ENCODE data around the gene RFTN1.

Gene RFTN1

DNA sequence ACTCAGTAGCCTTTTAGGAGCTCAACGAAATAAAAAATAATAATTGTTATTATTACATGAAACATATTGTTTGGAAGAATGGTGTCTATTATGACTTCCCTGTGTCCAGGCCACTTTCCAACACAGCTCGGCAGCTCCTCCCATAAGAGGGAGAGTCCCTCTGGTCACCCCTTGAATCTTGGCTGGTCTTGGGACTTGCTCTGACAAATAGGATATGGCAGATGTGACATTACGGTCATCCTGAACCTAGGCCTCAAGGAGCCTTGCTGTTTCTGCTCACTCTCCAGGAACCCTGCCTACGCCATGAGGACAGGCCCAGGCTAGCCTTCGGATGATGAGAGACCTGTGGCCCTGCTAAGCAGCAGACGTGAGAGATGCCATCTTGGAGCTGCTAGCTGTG, 176.7 kb downstream of the RFTN1 start:
- no peak overlapping the region for H3K4me3 ChIP-seq (ENCODE audit: low read length)
- TF ChIP-seq, protein P1, sequence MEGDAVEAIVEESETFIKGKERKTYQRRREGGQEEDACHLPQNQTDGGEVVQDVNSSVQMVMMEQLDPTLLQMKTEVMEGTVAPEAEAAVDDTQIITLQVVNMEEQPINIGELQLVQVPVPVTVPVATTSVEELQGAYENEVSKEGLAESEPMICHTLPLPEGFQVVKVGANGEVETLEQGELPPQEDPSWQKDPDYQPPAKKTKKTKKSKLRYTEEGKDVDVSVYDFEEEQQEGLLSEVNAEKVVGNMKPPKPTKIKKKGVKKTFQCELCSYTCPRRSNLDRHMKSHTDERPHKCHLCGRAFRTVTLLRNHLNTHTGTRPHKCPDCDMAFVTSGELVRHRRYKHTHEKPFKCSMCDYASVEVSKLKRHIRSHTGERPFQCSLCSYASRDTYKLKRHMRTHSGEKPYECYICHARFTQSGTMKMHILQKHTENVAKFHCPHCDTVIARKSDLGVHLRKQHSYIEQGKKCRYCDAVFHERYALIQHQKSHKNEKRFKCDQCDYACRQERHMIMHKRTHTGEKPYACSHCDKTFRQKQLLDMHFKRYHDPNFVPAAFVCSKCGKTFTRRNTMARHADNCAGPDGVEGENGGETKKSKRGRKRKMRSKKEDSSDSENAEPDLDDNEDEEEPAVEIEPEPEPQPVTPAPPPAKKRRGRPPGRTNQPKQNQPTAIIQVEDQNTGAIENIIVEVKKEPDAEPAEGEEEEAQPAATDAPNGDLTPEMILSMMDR (IDR thresholded peaks at IDR 0.05; ENCODE audit: insufficient read depth, low read depth, low read length, missing control alignments): no peak
- no peak for DNase-seq (ENCODE audit: low read depth)

DNA sequence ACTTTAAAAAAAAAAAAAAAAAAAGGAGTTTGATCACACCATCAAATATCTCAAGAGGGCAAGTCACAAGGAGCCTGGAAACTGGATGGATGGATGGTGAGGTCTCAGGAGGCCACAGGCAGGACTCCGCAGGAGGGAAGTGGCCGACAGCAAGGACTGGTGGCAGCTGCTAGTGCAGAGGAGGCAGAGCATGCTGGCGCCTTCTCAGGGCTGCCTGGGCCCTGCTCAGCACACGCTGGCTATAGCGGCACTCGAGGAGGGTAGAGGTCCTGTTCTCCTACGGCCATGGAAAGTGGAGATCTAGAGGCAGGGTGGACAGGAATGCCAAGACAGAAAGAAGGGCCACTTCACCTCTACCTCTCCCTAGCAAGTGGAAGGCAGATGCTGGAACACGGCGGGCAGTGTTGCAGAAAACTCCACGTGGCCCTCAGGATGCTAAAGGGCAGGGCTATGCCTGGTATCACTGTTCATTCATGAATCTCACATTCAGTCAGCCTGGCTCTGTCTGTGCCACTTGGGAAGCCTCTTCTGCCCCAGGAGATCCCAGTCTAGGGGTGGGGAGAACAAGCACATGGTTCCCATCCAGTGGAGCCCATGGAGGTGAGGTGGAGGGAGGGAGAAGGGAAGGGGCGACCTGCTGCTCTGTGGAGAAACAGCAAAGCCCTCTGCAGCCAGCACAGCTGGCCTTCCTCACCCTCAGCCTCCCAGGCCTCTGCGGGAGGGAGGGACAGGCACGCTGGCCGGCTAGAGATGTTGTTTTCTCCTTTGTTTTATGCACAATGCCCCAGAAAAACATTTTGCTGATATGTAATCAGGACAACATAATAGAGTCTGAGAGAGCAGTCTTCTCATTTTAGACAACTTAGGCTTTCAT, 177.5 kb downstream of the RFTN1 start:
- no peak overlapping the region for H3K4me3 ChIP-seq (ENCODE audit: low read length)
- no peak for DNase-seq (ENCODE audit: low read depth)
- TF ChIP-seq, protein P1 (IDR thresholded peaks at IDR 0.05; ENCODE audit: insufficient read depth, low read depth, low read length, missing control alignments): no peak

DNA sequence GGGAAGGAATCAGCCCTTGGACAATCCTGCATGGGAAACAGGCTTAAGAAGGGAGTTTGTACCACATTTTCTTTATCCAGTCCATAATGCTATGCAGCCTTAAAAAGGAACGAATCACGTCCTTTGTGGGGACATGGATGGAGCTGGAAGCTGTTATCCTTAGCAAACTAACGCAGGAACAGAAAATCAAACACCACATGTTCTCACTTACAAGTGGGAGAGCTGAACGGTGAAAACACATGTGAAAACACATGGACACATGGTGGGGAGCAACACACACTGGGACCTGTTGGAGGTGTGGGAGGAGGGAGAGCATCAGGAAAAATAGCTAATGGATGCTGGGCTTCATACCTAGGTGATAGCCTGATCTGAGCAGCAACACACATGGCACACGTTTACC, 178.2 kb downstream of the RFTN1 start:
- no peak for DNase-seq (ENCODE audit: low read depth)
- TF ChIP-seq, protein P1 (IDR thresholded peaks at IDR 0.05; ENCODE audit: insufficient read depth, low read depth, low read length, missing control alignments): no peak
- no peak overlapping the region for H3K4me3 ChIP-seq (ENCODE audit: low read length)

DNA sequence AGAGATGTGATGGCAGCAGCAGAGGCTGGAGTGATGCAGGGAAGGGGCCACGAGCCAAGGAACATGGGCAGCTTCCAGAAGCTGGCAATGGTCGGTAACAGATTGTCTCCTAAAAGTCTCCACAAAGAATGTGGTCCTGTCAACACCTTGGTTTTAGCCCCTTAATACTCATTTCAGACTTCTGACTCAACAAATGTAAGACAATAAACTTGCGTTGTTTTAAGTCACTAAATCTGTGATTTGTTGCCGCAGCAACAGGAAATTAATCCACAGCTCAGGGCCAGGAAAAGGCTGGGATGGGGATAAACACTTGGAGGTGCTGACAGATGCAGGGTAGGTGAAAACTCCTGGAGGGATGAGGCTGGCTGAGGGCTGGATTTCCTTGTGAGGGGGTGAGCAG, 178.6 kb downstream of the RFTN1 start:
- no peak for DNase-seq (ENCODE audit: low read depth)
- TF ChIP-seq, protein P1 (IDR thresholded peaks at IDR 0.05; ENCODE audit: insufficient read depth, low read depth, low read length, missing control alignments): no peak
- no peak overlapping the region for H3K4me3 ChIP-seq (ENCODE audit: low read length)

DNA sequence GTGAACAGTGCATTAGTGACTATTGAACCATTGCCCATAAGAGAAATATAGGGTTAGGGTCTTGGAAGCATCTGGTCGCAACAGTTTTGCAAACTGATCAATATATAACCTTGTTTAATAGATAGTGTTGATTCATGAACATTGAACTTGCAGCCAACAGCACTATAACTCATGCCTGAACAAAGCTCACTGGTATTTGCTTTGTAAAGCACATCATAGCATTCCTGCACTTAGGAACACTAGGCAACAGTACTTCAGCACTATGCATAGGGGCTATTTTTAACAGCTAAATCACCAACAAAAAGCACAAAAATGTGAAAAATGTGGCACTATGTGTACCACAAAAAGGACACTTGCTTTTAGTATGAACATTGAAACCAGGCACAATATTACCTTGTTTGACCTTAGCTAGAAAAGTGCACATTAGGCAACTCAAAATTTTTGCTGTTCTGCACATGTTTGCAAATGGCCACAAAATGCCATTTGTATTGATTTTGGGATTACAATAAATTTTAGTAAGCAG, 180.5 kb downstream of the RFTN1 start:
- DNase-seq (ENCODE audit: low read depth): no peak
- TF ChIP-seq, protein P1 (IDR thresholded peaks at IDR 0.05; ENCODE audit: insufficient read depth, low read depth, low read length, missing control alignments): no peak
- H3K4me3 ChIP-seq (ENCODE audit: low read length): no peak overlapping the region

DNA sequence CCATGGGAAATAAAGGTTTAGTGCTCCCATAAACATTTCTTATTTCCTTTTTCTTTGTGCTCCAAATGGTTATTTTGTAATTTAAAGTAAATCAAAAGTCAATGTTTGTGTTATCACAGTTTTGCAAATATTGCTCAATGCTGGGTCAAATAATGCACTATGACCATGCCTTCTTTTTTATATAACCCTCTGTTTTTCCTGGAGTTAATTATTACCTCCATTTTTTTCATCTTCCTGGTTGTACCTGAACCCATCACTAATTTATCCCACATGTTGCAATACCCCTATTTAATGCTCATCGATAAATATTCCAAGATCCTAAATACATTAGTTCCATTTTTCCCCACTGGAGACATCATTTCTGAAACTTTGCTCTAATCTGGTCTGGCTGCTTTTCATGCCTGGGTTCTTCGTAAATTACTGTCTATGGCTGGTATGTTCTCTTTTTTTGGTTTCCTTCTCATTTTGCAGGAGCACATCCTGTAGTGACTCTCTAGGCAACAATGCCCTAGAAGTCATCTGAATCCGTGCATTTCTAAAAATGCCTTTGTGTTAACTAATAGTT, 182.1 kb downstream of the RFTN1 start:
- no peak for DNase-seq (ENCODE audit: low read depth)
- TF ChIP-seq, protein P1 (IDR thresholded peaks at IDR 0.05; ENCODE audit: insufficient read depth, low read depth, low read length, missing control alignments): no peak

More for the DNA sequence above, 182.1 kb downstream of the RFTN1 start:
- H3K4me3 ChIP-seq (ENCODE audit: low read length): no peak overlapping the region

Data from epithelial cell of esophagus (primary cell).